Measurements from ENCODE around the gene PADI6. TPM values are rescaled to one million over a fixed set of nuclear protein-coding genes. Genes with fewer than 3 reads are reported as not detected.
"Not testable (repeated sequence)": the region's sequence is repeated elsewhere in the genome, so short reads cannot be mapped to it uniquely, and the experiment has no call there.

Gene PADI6
- total RNA-seq, 4 donors from 2014 or later, result not detected

DNA sequence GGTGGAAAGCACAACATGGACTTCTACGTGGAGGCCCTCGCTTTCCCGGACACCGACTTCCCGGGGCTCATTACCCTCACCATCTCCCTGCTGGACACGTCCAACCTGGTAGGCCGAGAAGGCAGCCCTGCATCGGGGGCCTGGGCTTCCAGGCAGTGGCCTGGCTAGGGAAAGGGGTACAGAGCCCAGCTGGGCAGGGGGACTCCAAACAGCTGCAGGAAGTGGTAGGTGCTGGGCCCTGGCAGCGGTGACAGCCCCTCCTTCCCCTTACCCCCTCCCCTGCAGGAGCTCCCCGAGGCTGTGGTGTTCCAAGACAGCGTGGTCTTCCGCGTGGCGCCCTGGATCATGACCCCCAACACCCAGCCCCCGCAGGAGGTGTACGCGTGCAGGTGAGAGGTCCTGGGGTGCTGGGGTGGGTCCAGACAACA lies 30.0 kb upstream of the PADI6 start:
- no peak overlapping the region for H3K4me3 ChIP-seq
- H3K9me3 ChIP-seq, result peaks cover 0 to 7% (median 0%) of the 10 kb centered on the region in 3 donors
- no peaks in the 10 kb centered on the region for H3K36me3 ChIP-seq
- H3K4me1 ChIP-seq, result no peaks in the 10 kb centered on the region
- peaks cover 65% of the 10 kb centered on the region for H3K27me3 ChIP-seq
- ATAC-seq, result no peak
- H3K27ac ChIP-seq, result no peak overlapping the region
- TF ChIP-seq, protein P1, sequence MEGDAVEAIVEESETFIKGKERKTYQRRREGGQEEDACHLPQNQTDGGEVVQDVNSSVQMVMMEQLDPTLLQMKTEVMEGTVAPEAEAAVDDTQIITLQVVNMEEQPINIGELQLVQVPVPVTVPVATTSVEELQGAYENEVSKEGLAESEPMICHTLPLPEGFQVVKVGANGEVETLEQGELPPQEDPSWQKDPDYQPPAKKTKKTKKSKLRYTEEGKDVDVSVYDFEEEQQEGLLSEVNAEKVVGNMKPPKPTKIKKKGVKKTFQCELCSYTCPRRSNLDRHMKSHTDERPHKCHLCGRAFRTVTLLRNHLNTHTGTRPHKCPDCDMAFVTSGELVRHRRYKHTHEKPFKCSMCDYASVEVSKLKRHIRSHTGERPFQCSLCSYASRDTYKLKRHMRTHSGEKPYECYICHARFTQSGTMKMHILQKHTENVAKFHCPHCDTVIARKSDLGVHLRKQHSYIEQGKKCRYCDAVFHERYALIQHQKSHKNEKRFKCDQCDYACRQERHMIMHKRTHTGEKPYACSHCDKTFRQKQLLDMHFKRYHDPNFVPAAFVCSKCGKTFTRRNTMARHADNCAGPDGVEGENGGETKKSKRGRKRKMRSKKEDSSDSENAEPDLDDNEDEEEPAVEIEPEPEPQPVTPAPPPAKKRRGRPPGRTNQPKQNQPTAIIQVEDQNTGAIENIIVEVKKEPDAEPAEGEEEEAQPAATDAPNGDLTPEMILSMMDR (IDR thresholded peaks at IDR 0.05), result no peak
- TF ChIP-seq EP300 (IDR thresholded peaks at IDR 0.05), result no peak
- TF ChIP-seq POLR2A (IDR thresholded peaks at IDR 0.05), result no peak
- TF ChIP-seq POLR2AphosphoS5 (IDR thresholded peaks at IDR 0.05), result no peak
- no CpG with 5 or more reads among the region's 17 CpGs for WGBS, 2 donors (ENCODE audit: low coverage in 1 of 2)

DNA sequence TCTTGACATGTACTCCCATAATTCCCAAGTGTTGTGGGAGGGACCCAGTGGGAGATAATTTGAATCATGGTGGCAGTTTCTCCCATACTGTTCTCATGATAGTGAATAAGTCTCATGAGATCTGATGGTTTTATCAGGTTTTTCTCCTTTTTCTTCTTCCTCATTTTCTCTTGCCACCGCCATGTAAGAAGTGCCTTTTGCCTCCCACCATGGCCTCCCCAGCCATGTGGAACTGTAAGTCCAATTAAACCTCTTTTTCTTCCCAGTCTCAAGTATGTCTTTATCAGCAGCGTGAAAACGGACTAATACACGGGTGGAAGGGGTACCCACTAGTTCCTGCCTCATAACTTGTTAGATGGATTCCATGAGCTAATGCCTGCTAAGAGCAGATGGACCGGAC lies 26.5 kb upstream of the PADI6 start:
- not testable (repeated sequence) for H3K36me3 ChIP-seq, ATAC-seq, H3K9me3 ChIP-seq, H3K27ac ChIP-seq, H3K4me1 ChIP-seq, H3K4me3 ChIP-seq
- 92 to 100% methylated on average over 1 of the region's 5 CpGs for WGBS, 2 donors (ENCODE audit: low coverage in 1 of 2)
- H3K27me3 ChIP-seq, result peaks cover 68% of the 10 kb centered on the region

DNA sequence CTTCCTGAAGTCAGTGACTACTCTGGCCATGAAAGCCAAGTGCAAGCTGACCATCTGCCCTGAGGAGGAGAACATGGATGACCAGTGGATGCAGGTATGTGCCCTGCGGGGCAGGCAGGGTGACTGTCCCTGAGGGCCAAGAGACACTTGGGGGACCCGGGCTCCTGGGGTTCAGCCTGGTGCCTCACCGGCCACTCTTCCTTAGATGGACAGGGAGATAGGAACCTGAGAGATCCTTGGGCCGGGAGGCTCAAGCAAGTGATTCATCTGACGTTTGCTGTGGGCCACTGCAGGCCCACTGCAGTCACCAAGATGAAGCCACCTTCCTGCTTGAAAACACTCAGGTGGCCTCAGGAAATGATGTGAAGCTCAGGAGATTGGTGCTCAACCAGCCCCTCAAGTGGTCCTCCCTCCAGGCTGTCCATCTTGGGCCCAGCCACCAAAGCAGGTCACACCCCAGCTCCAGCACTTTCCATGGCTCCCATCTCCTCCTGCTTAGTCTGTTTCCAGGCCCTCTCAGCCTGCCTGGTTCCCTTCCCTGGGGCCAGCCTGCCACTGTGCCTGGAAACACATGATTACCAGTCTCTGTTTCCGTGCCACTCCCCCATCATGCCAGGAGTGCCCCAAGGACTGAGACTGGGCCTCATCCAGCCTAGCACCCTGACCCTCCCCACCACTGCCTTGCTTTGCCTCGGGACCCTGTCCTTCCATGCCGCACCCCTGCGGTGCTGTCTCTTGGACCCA lies 25.8 kb upstream of the PADI6 start:
- Histone ChIP-seq H3K9me3 (peaks cover 0 to 7% (median 0%) of the 10 kb centered on the region in 3 donors), H3K27me3 (peaks cover 63% of the 10 kb centered on the region), H3K36me3 (no peaks in the 10 kb centered on the region), H3K27ac (no peak overlapping the region), H3K4me3 (no peak overlapping the region), H3K4me1 (no peaks in the 10 kb centered on the region)
- TF ChIP-seq POLR2A (IDR thresholded peaks at IDR 0.05), result no peak
- no peak for TF ChIP-seq POLR2AphosphoS5 (IDR thresholded peaks at IDR 0.05)
- no peak for TF ChIP-seq EP300 (IDR thresholded peaks at IDR 0.05)
- TF ChIP-seq, protein P1 (IDR thresholded peaks at IDR 0.05), result no peak
- 79 to 80% methylated on average over 1 to 6 of the region's 9 CpGs for WGBS, 2 donors (ENCODE audit: low coverage in 1 of 2)
- ATAC-seq, result no peak

DNA sequence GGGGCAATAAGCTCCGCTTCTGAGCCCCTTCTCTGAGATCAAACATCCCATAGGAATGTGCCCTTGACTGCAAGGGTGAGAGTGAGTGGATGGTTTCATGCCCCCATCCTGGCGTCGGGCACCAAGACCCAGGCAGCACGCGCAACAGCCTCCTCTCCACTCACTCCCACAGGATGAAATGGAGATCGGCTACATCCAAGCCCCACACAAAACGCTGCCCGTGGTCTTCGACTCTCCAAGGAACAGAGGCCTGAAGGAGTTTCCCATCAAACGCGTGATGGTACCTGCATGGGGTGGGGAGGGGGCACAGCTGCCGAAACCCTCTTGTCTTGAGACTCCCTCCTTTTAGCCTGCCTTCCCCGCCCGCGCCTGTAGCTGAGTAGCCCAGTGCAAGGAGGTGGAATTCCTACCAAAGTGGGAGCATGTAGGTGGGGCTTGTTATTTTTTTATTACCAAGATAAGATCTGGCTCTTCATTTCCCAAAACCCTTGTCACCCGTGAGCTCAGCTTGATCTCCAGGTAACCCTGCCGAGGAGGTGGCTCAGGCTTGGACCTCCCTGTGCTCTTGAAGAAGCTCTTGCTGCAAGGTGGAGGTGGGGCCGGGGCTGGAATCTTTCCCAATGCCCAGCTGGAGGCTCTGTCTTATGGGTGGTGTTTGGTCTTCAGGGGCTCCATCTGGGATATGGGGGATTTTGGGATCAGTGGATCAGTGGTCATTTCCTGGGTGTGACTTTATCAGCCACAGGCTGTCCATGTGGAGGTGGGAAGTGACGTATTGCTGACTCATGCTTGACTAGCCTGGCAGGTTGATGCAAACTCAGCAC lies 24.0 kb upstream of the PADI6 start:
- Histone ChIP-seq H3K9me3 (peaks cover 0 to 7% (median 0%) of the 10 kb centered on the region in 3 donors), H3K27ac (no peak overlapping the region), H3K4me1 (no peaks in the 10 kb centered on the region), H3K36me3 (no peaks in the 10 kb centered on the region), H3K4me3 (no peak overlapping the region), H3K27me3 (peaks cover 59% of the 10 kb centered on the region)
- WGBS, 2 donors (ENCODE audit: low coverage in 1 of 2), result 45 to 85% methylated on average over 3 to 5 of the region's 19 CpGs
- no peak for ATAC-seq
- no peak for TF ChIP-seq EP300 (IDR thresholded peaks at IDR 0.05)
- TF ChIP-seq POLR2A (IDR thresholded peaks at IDR 0.05), result no peak
- TF ChIP-seq POLR2AphosphoS5 (IDR thresholded peaks at IDR 0.05), result no peak
- TF ChIP-seq, protein P1 (IDR thresholded peaks at IDR 0.05), result no peak

DNA sequence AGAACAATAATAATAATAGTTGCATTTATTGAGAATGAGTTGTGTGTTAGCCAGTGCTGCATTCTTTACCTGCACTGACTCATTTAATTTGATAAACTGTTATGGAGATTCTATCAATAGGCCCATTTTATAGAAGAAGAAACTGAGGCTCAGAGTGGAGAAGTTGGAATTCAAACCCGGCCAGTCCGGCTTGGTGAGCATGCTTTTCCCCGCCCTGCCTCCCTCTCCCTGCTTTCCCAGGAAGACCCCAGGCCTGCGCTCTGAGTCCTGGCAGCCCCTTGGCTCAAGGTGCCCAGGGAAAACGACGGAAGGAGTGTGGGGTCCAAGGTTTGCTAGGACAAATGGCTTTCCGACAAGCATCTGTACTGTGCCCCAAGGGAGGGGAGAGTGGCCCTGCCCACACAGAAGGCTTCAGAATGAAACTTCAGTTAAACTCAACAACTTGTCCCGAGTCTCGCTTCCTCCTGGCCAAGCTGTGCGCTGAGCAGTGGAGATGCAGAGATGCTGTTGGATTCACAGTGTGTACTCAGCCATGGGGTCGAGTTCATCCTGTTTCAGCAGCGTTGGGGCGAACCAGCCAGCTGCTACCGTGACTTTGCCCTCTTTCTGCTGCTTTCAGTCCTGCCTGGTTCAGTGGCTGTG lies 23.3 kb upstream of the PADI6 start:
- Histone ChIP-seq H3K27ac (no peak overlapping the region), H3K36me3 (no peaks in the 10 kb centered on the region), H3K4me3 (no peak overlapping the region), H3K4me1 (no peaks in the 10 kb centered on the region), H3K9me3 (peaks cover 0 to 7% (median 0%) of the 10 kb centered on the region in 3 donors), H3K27me3 (peaks cover 59% of the 10 kb centered on the region)
- ATAC-seq, result no peak
- 73 to 84% methylated on average over 6 to 7 of the region's 14 CpGs for WGBS, 2 donors (ENCODE audit: low coverage in 1 of 2)
- no peak for TF ChIP-seq POLR2AphosphoS5 (IDR thresholded peaks at IDR 0.05)
- no peak for TF ChIP-seq EP300 (IDR thresholded peaks at IDR 0.05)
- TF ChIP-seq, protein P1 (IDR thresholded peaks at IDR 0.05), result no peak
- TF ChIP-seq POLR2A (IDR thresholded peaks at IDR 0.05), result no peak

Data from gastroesophageal sphincter (tissue), 4 donors.